ENCODE data around the gene B3GNT5.

The B3GNT5 gene

GRCh38 chr3:183295211-183295610 is 42.2 kb downstream of the B3GNT5 start:
- no peak for DNase-seq (ENCODE audit: low read depth)

- DNase-seq (ENCODE audit: low read depth), result no peak
These were observed 43.9 kb downstream of the B3GNT5 start for GRCh38 chr3:183296944-183297343.

DNA sequence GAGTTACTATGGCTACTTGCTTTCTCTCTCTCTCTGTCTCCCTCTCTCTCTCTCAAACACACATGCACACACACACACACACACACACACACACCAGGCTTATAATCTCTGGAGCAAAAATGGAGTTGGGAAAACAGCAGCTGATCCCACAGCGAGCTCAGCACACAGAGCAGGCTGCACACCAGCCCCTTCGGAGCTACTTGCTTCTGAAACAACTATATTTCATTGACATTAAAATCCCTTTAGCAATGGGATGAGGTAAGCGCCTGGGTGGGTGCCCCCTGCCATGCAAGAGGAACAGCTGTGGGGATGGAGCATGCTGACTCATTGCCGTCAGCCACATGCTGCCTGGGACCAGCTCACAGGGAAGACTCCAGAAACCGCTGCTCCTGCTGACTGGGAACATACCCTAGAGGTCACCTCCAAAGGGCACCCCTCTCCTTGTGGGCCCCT is 45.7 kb downstream of the B3GNT5 start:
- no peak for DNase-seq (ENCODE audit: low read depth)

GRCh38 chr3:183299976-183300375 is 46.9 kb downstream of the B3GNT5 start:
- DNase-seq (ENCODE audit: low read depth), result no peak

- DNase-seq (ENCODE audit: low read depth), result no peak
These were observed 48.0 kb downstream of the B3GNT5 start for GRCh38 chr3:183300996-183301562.

- no peak for DNase-seq (ENCODE audit: low read depth)
These were observed 49.0 kb downstream of the B3GNT5 start for GRCh38 chr3:183301937-183302580.

DNA sequence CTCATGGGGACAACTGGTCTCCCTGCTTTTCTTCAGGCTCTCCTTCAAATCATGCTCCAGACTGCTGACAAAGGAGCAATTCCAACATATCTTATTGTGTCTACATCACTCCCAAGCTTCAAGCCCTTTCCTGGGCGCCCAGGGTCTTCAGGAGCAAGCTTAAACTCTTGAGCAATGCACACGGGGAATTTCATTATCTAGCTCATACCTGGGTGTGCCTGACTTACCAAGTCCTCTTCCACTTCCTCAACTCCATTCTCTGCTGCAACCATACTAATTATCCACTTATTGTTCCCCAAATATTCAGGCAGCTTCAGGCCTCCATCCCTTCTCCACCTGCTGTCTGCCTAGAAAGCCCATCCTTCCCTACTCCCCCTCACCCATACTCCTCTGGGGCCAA is 50.6 kb downstream of the B3GNT5 start:
- DNase-seq (ENCODE audit: low read depth), result no peak

DNA sequence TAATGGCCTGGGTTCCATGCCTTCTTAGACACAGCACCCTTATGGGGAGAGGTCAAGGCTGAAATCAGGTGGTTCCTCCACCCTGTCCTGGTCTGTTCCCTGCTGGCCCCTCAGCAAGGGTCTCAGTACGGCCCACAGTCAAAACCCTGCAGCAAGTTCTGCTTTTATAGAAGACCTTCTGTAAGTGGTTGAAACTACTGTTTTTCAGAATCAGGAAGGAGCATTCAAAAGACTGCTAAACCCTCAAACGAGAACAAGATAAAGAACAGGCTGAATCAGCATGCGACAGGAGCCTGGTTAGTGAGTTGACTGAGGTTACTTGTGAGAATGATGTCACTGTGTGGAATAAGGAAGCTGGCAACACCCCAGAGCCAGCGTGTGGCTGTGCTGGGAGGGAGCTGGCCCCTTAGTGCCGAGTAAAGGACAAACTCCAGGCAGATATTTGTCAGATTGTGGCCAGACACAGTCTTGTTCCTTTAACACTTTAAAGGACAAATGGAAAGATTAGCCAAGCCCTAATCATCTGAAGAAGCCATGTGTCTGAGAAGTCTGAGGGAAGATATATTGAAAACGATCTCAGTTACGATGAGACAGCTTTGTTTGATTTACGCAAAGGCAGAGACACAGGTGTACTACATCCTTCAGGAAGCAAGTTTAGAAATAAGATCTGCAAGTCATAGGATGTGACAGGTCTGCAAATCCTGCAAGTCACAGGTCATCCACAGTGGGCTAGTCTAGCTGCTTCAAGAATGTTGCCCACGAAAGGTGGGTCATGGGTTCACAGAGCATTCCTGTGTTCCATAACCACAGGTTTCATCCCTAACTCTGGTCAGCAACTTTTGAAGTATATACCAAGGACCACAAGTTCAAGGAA is 54.0 kb downstream of the B3GNT5 start:
- DNase-seq (ENCODE audit: low read depth), result no peak

DNA sequence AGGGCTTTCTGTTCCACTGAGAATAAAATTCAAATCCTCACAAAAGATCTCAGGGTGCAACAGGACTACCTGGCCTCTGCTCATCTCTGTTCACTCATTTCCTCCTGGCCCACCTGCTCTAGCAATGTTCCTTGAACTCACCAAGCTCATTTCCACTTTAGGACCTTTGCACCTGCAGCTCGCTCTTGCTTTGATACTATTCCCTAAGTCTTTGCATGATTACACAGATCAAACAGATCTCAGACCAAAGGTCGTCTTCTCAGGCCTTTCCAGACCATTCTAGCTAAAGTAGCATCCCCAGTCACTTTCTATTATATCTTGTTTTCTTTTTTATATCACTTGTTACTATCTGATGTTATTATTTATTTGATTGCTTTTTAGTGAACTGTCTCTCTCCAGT is 54.7 kb downstream of the B3GNT5 start:
- no peak for DNase-seq (ENCODE audit: low read depth)

- no peak for DNase-seq (ENCODE audit: low read depth)
These were observed 55.7 kb downstream of the B3GNT5 start for GRCh38 chr3:183308751-183309150.

- DNase-seq (ENCODE audit: low read depth), result no peak
These were observed 56.2 kb downstream of the B3GNT5 start for GRCh38 chr3:183309276-183309675.

- no peak for DNase-seq (ENCODE audit: low read depth)
These were observed 57.9 kb downstream of the B3GNT5 start for GRCh38 chr3:183310936-183311335.

DNA sequence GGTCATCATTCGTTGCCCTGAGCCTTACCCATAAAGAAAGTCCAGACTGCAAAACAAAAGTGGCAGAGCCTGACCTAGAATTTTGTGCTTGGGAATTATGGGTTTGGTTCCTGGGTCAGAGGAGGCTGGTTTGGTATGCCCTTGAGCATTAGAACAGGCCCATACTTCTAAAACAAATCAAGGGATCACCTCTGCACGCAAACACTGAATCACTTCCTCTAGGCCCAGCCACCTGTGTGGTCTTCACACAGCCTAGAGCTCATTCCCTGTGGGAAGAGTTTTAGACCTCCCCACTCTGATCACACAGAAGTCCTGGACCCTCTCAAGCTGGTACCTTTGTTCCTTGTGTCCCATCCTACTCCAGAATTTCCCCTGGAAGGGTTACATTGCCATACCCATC is 59.4 kb downstream of the B3GNT5 start:
- no peak for DNase-seq (ENCODE audit: low read depth)

DNA sequence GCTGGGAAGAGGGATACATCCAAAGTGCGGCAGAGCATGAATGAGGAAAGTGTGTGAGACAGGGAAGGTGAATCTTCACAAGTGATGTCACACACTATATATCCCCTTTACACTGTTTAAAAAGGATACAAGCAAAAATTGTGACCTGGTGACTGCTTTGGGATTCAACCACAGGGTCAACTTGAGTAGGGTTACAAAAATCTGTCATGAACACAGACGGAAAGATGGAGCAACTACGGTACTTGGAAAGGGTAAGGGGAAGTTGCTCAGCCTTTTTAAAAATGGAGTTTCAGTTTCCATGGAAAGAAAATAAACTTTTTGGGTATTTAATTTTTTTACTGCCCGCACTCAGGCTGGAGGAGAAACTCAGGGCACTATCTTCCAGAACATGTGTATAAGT is 60.3 kb downstream of the B3GNT5 start:
- no peak for DNase-seq (ENCODE audit: low read depth)

DNA sequence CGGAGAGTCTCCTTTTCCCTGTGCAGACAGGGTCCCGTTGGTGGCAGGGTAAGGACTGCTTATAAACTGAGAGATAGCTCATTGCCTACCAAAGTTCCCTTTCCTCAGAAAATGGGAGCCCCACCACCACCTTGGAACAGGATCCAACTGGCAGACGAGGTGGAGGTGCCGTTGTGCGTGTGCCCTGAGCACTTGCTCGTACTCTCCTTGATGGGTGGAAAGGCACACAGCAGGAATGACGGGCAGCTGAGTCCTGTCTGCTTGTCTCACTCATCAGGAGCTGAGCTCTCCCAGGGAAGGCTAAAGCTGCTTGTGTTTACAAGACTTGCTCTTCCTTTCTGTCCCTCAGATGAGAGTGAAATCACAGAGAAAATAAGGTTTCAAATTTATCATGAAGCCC is 60.7 kb downstream of the B3GNT5 start:
- DNase-seq (ENCODE audit: low read depth), result no peak

DNA sequence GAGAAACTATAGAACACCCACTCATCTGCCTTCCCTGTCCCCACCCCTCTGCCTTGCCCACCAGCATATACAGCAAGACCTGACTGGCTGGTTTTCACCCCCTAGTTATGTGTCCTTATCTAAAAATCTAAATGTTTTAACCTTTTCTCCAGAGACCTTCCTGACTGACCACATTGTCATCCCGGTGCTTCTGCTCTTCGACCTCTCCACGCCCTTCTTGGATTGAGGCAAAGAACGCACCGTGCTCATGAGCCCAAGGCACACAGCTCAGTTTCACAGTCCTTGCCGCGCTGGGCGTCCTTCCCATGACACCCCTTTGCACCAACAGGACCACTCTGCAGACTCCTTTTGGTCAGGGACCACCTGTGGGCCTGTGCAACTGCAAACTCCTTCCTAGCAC is 62.7 kb downstream of the B3GNT5 start:
- DNase-seq (ENCODE audit: low read depth), result no peak

DNA sequence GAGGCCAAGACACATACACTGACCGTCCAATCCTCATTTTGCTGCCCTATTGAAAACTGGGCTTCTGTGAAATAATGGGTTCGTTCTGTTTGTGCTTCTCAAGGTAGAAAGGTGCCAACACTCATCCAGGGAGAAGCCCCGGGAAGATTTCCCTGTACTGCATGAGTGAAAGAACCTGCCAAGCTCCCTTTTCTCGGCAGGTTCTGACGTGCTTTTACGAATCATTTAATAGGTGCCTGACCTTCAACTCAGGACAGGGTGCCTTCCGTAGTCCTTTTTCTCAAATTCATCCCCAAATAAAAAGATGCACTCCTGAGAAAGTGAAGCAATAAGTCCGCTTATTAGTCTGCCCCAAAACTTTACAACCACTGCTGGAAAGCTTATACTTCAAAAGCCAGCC is 64.2 kb downstream of the B3GNT5 start:
- no peak for DNase-seq (ENCODE audit: low read depth)

GRCh38 chr3:183317886-183318865 is 65.1 kb downstream of the B3GNT5 start:
- DNase-seq (ENCODE audit: low read depth), result no peak

DNA sequence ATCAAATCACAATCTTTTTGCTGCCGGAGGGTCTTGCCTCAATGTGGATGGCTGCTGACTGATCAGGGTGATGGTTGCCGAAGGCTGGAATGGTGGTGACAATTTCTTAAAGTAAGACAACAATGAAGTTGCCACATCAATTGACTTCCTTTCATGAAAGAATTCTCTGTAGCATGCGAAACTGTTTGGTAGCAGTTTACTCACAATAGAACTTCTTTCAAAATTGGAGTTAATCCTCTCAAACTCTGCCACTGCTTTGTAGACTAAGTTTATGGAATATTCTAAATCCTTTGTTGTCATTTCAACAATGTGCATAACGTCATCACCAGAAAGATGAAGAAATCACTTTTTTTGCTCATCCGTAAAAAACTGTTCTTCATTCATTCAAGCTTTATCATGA is 65.8 kb downstream of the B3GNT5 start:
- no peak for DNase-seq (ENCODE audit: low read depth)

DNA sequence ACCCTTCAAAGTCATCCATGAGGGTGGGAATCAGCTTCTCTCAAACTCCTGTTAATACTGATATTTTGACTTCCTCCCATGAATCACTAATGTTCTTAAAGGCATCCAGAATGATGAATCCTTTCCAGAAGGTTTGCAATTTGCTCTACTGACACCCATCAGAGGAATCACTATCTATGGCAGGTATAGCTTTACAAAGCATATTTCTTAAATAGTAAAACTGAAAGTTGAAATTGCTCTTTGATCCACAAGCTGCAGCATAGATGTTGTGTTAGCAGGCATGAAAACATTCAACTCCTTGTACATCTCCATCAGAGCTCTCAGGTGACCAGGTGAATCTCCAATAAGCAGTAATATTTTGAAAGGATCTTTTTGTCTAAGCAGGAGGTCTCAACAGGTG is 66.3 kb downstream of the B3GNT5 start:
- no peak for DNase-seq (ENCODE audit: low read depth)
